Breast epithelium (tissue), 3 donors: ENCODE results near the gene OSGIN1.

Experiments
- CTCF ChIP-seq, 3 donors: fragments of 450-650 bp; IDR thresholded peaks; one replicate each; pipeline ENCODE4 v1.5.1; 2016 to 2017; ENCODE audit warnings: antibody characterized with exemption in 3 of 3, mild to moderate bottlenecking in 3 of 3, moderate library complexity in 3 of 3
- POLR2A ChIP-seq: fragments of 450-650 bp; IDR thresholded peaks from one replicate; pipeline ENCODE4 v1.6.1; 2016; ENCODE audit warnings: antibody characterized with exemption, mild to moderate bottlenecking, moderate library complexity
- POLR2AphosphoS5 ChIP-seq, 3 donors: sonication (generic); formaldehyde crosslinking; IDR thresholded peaks; one replicate each; pipeline ENCODE4 v1.6.1; 2017; ENCODE audit warnings: antibody characterized with exemption in 3 of 3

DNA sequence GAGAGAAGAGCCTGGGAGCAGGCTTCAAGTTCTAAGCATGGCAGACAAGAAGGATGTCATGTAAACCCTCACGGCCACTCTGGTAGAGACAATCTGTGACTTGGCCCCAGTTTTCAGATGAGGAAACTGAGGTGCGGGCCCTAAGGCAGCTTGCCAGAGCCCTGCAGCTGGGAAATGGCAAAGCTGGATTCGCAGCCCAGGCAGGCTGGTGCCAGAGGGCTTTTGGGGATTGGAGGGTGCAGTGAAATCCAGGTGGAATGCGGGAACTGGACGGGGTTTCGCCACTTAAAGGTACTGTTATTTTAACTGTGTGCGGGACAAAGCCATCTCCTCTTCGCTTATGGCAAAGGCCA lies 477 bp upstream of the OSGIN1 start:
- TF ChIP-seq POLR2A (no peak), CTCF (IDR thresholded peaks at IDR 0.05) (no peak), POLR2AphosphoS5 (IDR thresholded peaks at IDR 0.05) (no peak)
